Activated T-helper 1 cell treated with anti-CD3 and anti-CD28 coated beads, Interleukin-2, amount 50 U/mL, for 16 hours (primary cell): Measurements from ENCODE around the gene CCNG2.

Source experiments
- DNase-seq, 2 donors: peaks; one replicate each; pipeline ENCODE4 v3.0.0-alpha.2; 2020; ENCODE audit warnings: low read depth in 1 of 2, low spot score in 1 of 2

Gene CCNG2

DNA sequence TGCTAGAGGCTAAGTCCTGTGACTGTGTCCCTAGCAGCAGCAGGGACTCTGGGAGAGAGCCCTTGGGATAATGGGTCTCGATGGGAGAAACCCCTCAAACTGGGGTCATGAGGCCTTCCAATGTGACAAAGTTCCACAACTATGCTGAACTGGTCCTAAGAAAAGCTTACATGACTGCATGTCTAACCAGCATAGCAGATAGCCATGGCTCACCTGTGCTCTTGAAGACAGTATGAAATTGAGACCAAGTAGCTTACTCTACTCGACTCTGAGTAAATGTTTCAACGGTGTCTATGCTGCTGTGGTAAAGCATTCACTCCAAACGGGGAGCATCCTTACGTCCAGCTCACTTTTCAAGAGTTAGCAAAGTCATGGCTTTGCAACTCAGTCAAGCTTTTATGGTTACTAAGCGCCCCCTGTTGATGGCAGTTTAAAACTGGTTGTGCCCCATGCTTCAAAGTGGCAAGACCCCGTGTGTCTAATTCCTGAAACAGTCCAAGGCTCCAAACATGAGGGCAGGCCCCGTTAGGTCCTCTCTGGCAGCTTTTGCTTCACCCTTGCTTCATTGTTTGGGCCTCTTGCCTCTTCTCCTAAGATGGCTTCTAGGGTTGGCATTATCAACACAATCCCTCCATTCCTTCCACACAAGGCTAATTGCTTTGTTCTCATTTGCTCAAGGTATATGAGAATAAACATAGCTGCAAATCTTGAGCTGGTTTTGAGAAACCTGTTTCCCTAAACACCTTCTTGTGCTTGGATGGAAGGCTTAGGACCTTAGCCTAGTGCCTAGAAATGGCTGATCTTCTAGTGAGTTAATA lies 46.6 kb downstream of the CCNG2 start:
- DNase-seq: peak; percentile 20 to 27

DNA sequence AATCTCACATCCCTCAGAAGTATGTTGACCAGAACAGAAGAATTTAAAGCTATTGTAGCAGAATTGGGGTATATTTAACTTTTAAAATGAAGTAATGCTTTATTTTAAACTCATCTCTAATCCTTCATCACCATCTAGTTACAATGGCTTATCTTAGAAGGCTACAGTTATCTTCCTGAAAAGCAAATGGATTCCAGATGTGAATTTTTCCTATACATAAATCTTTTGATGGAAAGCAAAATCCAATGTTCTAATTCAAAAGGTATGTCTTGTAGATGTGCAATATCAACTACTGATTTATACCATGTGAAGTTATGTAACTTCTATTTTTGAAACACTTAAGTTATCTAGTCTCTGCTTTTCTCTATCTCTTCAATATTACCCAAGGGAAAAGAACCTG lies 47.6 kb downstream of the CCNG2 start:
- DNase-seq: no peak

DNA sequence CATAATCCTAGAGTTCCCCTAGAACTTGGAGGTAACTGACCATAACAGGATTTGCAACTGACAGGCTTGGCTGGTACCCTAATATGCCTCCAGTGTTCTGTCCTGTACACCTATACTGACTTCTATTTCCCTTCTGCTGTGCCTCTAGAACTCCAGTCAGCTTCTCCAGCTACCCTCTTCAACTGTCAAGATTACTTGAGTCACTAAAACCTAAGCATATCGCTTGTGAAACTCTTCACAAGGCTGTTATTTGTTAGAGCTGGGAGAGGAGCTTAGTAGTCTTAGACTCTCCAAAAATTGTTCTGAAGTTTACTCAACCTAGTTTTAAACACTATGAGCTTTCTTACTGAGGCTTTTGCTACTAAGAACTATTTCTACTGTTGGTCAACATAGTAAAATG lies 52.0 kb downstream of the CCNG2 start:
- no peak for DNase-seq

DNA sequence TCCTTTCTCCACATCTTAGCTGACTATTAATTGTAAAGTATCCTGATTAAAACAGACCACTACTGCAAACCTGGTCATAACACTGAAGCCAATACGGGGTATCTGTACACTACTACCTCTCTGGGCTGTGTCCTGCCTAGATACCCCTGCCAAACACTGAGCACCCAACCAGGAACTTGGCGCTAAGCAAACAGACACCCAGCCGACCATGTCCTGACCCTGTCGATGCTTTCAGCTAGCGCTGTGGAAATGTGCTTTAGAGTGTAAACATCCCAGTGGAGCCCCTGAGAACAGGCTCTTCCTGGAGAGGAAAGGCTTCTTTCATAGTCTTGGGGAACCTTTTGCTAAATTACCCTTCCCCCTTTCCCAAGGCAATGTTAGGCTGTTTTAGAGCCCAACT lies 52.9 kb downstream of the CCNG2 start:
- DNase-seq: no peak

DNA sequence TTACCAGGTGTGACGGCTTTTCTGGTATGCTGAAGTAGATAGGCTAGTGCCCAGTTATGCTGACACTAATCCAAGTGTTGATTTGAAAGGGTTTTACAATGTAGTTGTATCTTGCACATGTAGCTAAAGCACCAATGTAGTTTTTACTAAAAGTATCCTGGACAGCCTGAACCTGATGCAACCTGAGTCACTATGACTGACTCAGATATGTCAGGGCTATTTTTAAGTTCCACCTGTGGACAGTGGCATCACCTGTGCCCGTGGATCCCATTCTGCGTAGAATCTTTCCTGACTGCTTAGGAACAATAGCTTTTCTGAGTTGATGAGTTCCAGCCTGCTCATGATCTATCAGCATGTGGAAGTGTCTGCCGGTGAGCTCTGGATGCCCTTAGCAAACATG lies 58.1 kb downstream of the CCNG2 start:
- DNase-seq: no peak

DNA sequence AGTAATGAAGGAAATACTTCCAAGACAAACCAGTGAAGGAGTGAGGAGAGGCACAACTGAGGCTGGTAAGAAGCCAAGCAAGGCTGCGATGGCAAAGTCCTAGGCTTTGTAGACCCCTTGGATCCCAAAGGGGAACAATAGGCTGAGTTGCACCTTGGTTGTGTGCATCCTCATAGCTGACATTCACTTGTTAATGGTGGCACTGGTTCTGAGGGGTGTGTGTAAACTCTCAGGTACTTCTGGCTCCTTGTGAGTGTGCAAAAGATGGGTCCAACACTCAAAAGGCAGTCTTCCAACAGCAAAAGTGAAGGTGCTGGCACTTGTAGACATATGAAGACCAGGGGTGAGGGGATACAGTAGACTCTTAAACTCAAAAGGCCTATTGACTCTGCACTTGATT lies 60.5 kb downstream of the CCNG2 start:
- no peak for DNase-seq

DNA sequence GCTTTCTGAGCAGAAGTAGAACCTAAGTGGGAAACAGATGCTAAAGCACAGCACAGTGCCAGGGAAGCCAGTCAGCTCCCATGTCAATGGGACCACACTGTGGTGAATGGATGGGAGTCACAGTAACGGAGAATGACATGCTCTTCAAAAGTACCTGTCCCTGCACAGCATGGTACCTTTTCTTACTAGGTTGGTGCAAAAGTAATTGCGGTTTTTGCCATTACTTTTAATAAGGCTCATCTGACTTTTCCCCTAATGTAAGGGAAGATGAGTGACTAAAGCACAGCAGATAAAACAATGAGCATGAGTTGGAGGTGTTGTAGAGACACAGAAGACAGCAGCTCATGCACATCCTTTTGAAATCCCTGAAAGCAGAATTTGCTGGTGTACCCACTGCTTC lies 62.3 kb downstream of the CCNG2 start:
- DNase-seq: no peak
